ENCODE results near the gene FBN2.
"Not testable (repeated sequence)": the region's sequence is repeated elsewhere in the genome, so short reads cannot be mapped to it uniquely, and the experiment has no call there.

FBN2 gene

GRCh38 chr5:128350705-128351104 is 187.3 kb downstream of the FBN2 start:
- DNase-seq, result no peak

GRCh38 chr5:128349044-128349858 is 188.8 kb downstream of the FBN2 start:
- DNase-seq, result no peak

- DNase-seq, result no peak
Observed at GRCh38 chr5:128346038-128346437, 192.0 kb downstream of the FBN2 start.

GRCh38 chr5:128345247-128345646 is 192.8 kb downstream of the FBN2 start:
- no peak for DNase-seq

- no peak for DNase-seq
Observed at GRCh38 chr5:128343168-128343567, 194.9 kb downstream of the FBN2 start.

GRCh38 chr5:128341056-128341455 is 197.0 kb downstream of the FBN2 start:
- DNase-seq, result no peak

- no peak for DNase-seq
Observed at GRCh38 chr5:128340648-128341047, 197.4 kb downstream of the FBN2 start.

GRCh38 chr5:128339585-128339984 is 198.5 kb downstream of the FBN2 start:
- DNase-seq, result no peak

- no peak for DNase-seq
Observed at GRCh38 chr5:128338649-128339048, 199.4 kb downstream of the FBN2 start.

- no peak for DNase-seq
Observed at GRCh38 chr5:128335339-128335738, 202.7 kb downstream of the FBN2 start.

- DNase-seq, result no peak
Observed at GRCh38 chr5:128334010-128334716, 203.9 kb downstream of the FBN2 start.

- DNase-seq, result no peak
Observed at GRCh38 chr5:128331261-128331660, 206.8 kb downstream of the FBN2 start.

GRCh38 chr5:128329386-128329939 is 208.6 kb downstream of the FBN2 start:
- DNase-seq, result no peak

- DNase-seq, result no peak
Observed at GRCh38 chr5:128328446-128328845, 209.6 kb downstream of the FBN2 start.

- DNase-seq, result no peak
Observed at GRCh38 chr5:128328007-128328406, 210.0 kb downstream of the FBN2 start.

GRCh38 chr5:128321418-128321817 is 216.6 kb downstream of the FBN2 start:
- DNase-seq, result not testable (repeated sequence)

- no peak for DNase-seq
Observed at GRCh38 chr5:128318691-128319090, 219.4 kb downstream of the FBN2 start.

GRCh38 chr5:128317481-128317880 is 220.6 kb downstream of the FBN2 start:
- no peak for DNase-seq

GRCh38 chr5:128315671-128316070 is 222.4 kb downstream of the FBN2 start:
- no peak for DNase-seq

- no peak for DNase-seq
Observed at GRCh38 chr5:128305341-128305740, 232.7 kb downstream of the FBN2 start.

GRCh38 chr5:128304791-128305190 is 233.3 kb downstream of the FBN2 start:
- no peak for DNase-seq

GRCh38 chr5:128304088-128304487 is 234.0 kb downstream of the FBN2 start:
- no peak for DNase-seq

GRCh38 chr5:128303593-128303992 is 234.5 kb downstream of the FBN2 start:
- DNase-seq, result no peak

GRCh38 chr5:128300181-128300580 is 237.9 kb downstream of the FBN2 start:
- no peak for DNase-seq
